Stomach smooth muscle (tissue), 2 donors: Measurements from ENCODE around the gene PIP5K1B.

Experiments used
- H3K27ac ChIP-seq: one replicate; pipeline ENCODE4 v1.7.0; 2013; ENCODE audit warnings: mild to moderate bottlenecking, low read length, inconsistent platforms
- H3K27me3 ChIP-seq, 2 donors: one replicate each; pipeline ENCODE4 v1.7.0; 2013; ENCODE audit warnings: low read length in 2 of 2; ENCODE audit not compliant: insufficient read depth in 2 of 2, control insufficient read depth in 1 of 2
- H3K36me3 ChIP-seq, 2 donors: one replicate each; pipeline ENCODE4 v1.7.0; 2013; ENCODE audit warnings: low read length in 2 of 2; ENCODE audit not compliant: control insufficient read depth in 2 of 2, insufficient read depth in 2 of 2
- H3K4me1 ChIP-seq: one replicate; pipeline ENCODE4 v1.7.0; 2013; ENCODE audit warnings: low read length; ENCODE audit not compliant: control insufficient read depth, insufficient read depth
- H3K4me3 ChIP-seq, 2 donors: one replicate each; pipeline ENCODE4 v1.7.0; 2013; ENCODE audit warnings: low read length in 2 of 2
- H3K9ac ChIP-seq, 2 donors: one replicate each; pipeline ENCODE4 v1.7.0; 2013; ENCODE audit warnings: low read length in 2 of 2, mild to moderate bottlenecking in 1 of 2
- H3K9me3 ChIP-seq, 2 donors: one replicate each; pipeline ENCODE4 v1.7.0; 2013; ENCODE audit warnings: low read length in 2 of 2; ENCODE audit not compliant: control insufficient read depth in 2 of 2
- donor health status: healthy.
- donor health status: Pancreatic carcinoma.

The PIP5K1B gene

DNA sequence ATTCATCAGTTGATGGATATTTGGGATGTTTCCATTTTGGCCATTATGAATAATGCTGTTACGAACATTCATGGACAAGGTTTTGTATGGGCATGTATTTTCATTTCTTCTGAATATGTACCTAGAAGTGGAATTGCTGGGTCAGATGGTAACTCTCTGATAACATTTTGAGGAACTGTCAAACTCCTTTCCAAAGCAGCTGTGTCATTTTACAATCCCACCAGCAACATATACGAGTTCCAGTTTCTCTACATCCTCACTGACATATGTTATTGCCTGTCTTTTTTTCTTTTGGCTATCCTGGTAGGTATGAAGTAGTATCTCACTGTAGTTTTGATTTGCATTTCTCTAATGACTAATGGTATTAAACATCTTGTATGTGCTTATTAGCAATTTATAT lies 222.1 kb downstream of the PIP5K1B start:
- Histone ChIP-seq H3K9me3 (no peaks in the 10 kb centered on the region), H3K36me3 (no peaks in the 10 kb centered on the region), H3K9ac (no peak overlapping the region)

DNA sequence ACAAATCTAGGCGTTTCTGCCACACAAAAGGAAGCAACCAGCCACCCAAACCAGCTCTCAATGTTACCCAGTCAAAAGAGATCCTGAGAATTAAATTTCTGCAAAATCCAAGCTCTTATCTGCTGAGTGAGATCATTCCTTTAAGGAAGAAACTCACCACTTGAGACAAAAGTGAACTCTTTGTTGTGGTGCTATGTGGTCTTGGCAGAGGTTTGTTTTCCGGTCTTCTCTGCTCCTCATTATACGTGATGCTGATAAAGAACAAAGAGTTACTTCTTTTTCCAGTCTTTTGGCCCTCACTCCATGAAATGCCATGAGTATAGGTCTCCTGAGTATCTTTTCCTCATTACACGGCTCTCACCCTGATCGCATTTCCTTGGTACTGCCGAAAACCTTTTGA lies 226.8 kb downstream of the PIP5K1B start:
- H3K9me3 ChIP-seq, result no peaks in the 10 kb centered on the region
- H3K4me1 ChIP-seq, result no peaks in the 10 kb centered on the region
- no peak overlapping the region for H3K9ac ChIP-seq
- no peaks in the 10 kb centered on the region for H3K27me3 ChIP-seq
- no peak overlapping the region for H3K4me3 ChIP-seq
- H3K36me3 ChIP-seq, result no peaks in the 10 kb centered on the region
- H3K27ac ChIP-seq, result no peak overlapping the region

More for the DNA sequence above, 222.1 kb downstream of the PIP5K1B start:
- H3K4me1 ChIP-seq, result no peaks in the 10 kb centered on the region
- no peak overlapping the region for H3K27ac ChIP-seq
- no peaks in the 10 kb centered on the region for H3K27me3 ChIP-seq
- H3K4me3 ChIP-seq, result no peak overlapping the region

- H3K27me3 ChIP-seq, result no peaks in the 10 kb centered on the region
- no peaks in the 10 kb centered on the region for H3K9me3 ChIP-seq
- no peak overlapping the region for H3K9ac ChIP-seq
- H3K36me3 ChIP-seq, result no peaks in the 10 kb centered on the region
- no peak overlapping the region for H3K27ac ChIP-seq
- H3K4me3 ChIP-seq, result no peak overlapping the region
- H3K4me1 ChIP-seq, result no peaks in the 10 kb centered on the region
These were observed 227.4 kb downstream of the PIP5K1B start for GRCh38 chr9:68932458-68932857.

DNA sequence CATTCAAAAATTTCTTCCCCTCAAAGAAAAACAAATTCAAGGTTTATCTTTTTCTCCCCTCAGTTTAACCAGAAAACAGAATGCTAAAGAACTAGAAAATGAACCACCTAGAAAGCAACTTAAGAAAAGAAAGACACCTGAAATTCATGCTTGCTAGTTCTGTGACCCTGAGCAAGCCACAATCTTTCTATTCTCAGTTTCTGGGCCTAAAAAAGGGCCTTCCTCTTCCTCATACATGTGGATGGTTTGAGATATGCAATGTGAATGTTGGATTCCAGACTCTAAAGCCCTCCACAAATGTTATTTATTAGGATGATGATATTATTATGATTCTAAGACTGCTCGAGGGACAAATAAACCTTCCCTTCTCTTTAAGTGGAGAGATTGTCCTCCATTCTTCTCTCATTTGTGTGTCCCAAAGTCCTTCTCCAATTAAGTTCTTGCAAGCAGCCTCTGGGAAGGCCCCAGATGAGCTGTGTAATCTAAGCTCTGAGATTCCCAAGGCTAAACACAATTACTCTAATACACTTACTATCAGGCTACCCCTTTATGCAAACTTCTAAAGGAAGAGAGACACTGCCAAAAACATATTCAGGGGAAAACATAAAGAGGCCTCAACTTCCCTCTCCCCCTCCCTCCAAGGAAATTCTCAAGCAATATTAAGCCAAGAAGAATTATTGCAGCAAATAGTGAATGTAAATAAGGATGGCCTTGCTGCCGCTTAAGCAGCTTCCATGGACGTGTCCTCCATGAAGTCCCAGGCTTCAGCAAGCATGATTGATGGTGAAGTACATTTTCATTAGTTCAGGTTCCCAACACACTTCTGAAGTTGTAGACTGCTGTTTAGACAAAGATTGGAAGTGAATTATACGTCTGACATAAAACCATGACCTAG lies 228.6 kb downstream of the PIP5K1B start:
- H3K27me3 ChIP-seq, result no peaks in the 10 kb centered on the region
- no peaks in the 10 kb centered on the region for H3K4me1 ChIP-seq
- no peaks in the 10 kb centered on the region for H3K9me3 ChIP-seq
- H3K4me3 ChIP-seq, result no peak overlapping the region
- H3K27ac ChIP-seq, result no peak overlapping the region
- no peaks in the 10 kb centered on the region for H3K36me3 ChIP-seq
- no peak overlapping the region for H3K9ac ChIP-seq

- H3K27me3 ChIP-seq, result no peaks in the 10 kb centered on the region
These were observed 229.2 kb downstream of the PIP5K1B start for GRCh38 chr9:68934329-68934644.

DNA sequence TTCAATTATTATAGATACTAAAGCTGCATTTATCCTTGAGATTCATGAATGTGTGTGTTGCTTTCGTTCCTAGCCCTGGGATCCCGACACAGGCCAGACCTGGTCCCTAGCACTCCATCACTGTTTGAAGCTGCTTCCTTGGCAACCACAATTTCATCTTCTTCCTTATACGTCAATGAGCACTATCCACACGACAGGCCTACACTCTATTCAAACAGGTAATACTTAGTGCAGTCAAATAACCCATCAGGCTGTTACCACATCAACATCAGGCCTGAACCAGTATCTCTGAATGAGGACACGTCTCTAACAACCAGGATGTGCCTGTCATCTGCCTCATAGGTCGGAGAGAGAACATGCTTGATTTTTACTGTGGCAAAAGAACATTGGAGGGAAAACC lies 235.5 kb downstream of the PIP5K1B start:
- H3K27me3 ChIP-seq, result no peaks in the 10 kb centered on the region
- no peaks in the 10 kb centered on the region for H3K9me3 ChIP-seq
- H3K4me3 ChIP-seq, result no peak overlapping the region
- no peak overlapping the region for H3K9ac ChIP-seq
- H3K4me1 ChIP-seq, result no peaks in the 10 kb centered on the region
- no peaks in the 10 kb centered on the region for H3K36me3 ChIP-seq
- H3K27ac ChIP-seq, result no peak overlapping the region

More at GRCh38 chr9:68934329-68934644, 229.2 kb downstream of the PIP5K1B start:
- Histone ChIP-seq H3K4me3 (no peak overlapping the region), H3K4me1 (no peaks in the 10 kb centered on the region), H3K9ac (no peak overlapping the region), H3K27ac (no peak overlapping the region), H3K36me3 (no peaks in the 10 kb centered on the region), H3K9me3 (no peaks in the 10 kb centered on the region)

DNA sequence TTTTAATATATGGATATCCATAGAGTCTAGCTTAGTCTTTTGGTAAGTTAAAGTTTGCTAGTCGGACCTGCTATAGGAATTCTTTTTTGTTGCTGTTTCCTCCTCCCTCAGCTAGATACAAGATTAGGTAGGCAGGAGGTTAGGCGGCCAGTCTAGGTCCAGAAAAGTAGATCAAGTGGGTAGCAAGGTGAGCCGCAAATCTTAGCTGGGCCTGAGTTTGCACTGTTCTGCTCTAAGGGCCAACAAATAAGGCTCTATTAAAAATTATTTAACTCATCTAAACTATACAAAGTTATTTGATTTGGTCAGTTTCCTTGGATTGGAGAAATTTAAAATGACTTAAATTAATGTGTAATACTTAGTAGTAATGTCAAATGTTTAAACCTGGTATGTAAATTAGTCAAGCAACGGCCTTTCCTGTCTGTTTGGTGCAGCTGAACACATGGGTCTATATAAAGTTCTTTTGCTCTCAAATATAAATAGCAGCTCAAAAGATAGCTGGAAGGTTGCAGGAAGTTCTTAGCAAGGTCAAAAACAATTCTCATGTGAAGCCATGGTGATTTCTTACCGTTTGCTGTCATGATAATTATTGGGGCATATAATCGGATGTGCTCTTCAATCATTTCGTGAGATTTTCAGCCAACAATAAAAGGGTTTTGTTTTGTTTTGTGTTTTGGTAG lies 236.9 kb downstream of the PIP5K1B start:
- H3K9me3 ChIP-seq, result no peaks in the 10 kb centered on the region

DNA sequence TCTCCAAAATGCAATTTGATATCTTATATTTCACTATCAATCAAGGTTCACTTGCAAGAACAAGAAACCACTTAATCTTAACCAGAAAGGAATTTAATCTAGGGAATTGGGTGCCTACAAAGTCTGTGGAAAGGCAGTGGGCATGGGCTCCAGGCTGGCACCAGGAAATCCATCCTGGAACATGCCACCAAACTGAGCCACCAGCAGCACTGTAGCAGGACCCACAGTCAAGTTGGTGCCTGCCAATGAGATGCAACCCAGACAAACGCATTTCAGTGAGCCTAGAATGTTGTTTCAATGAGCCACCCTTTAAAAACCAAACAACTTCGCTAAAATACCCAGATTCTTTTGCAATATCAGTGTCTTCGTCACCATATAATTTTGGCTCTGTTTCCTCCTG lies 237.8 kb downstream of the PIP5K1B start:
- Histone ChIP-seq H3K27ac (no peak overlapping the region), H3K4me3 (no peak overlapping the region), H3K36me3 (no peaks in the 10 kb centered on the region), H3K9ac (no peak overlapping the region), H3K27me3 (no peaks in the 10 kb centered on the region), H3K4me1 (no peaks in the 10 kb centered on the region), H3K9me3 (no peaks in the 10 kb centered on the region)

More for the DNA sequence above, 236.9 kb downstream of the PIP5K1B start:
- no peaks in the 10 kb centered on the region for H3K36me3 ChIP-seq
- H3K27ac ChIP-seq, result no peak overlapping the region
- no peak overlapping the region for H3K9ac ChIP-seq
- H3K4me3 ChIP-seq, result no peak overlapping the region
- H3K4me1 ChIP-seq, result no peaks in the 10 kb centered on the region
- H3K27me3 ChIP-seq, result no peaks in the 10 kb centered on the region

- H3K36me3 ChIP-seq, result no peaks in the 10 kb centered on the region
- H3K9ac ChIP-seq, result no peak overlapping the region
- peaks cover 2% of the 10 kb centered on the region for H3K4me1 ChIP-seq
- H3K27ac ChIP-seq, result no peak overlapping the region
- H3K9me3 ChIP-seq, result no peaks in the 10 kb centered on the region
- H3K4me3 ChIP-seq, result no peak overlapping the region
- no peaks in the 10 kb centered on the region for H3K27me3 ChIP-seq
These were observed 242.0 kb downstream of the PIP5K1B start for GRCh38 chr9:68947015-68947414.

DNA sequence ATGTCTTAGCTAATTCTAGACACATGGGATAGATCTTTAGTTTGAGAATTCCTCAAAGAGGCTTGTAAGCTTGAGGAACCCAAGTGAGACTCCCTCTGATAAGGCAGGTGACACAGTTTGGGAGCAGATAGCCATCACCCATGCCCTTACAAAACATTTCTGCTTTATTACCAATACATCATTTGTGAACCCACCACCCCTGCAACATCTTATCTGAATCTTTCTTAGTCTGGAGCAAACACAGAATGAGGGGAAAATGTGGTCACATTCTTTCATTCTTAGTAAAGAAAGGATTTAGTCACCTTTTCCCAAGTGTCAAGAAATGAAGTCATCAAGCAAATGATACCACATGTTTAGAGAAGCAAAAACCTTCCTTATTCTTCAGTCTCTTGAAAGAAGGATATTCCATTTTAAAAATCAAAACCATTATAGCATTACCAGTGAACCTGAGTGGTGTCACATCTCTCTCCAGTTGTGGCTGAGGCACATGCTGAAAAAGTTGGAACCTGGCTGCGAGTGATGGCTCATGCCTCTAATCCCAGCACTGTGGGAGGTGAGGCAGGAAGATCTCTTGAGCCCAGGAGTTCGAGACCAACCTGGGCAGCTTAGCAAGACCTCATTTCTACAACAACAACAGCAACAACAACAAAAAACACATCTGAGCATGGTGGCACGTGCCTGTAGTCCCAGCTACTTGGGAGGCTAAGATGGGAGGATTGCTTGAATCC lies 243.0 kb downstream of the PIP5K1B start:
- Histone ChIP-seq H3K27ac (no peak overlapping the region), H3K4me3 (no peak overlapping the region)

More for the DNA sequence above, 243.0 kb downstream of the PIP5K1B start:
- no peaks in the 10 kb centered on the region for H3K27me3 ChIP-seq
- peaks cover 2% of the 10 kb centered on the region for H3K4me1 ChIP-seq
- H3K9me3 ChIP-seq, result no peaks in the 10 kb centered on the region
- H3K36me3 ChIP-seq, result no peaks in the 10 kb centered on the region
- no peak overlapping the region for H3K9ac ChIP-seq
